GM12891 (cell line): ENCODE results near the gene MOB3C.

ENCODE experiments used
- POLR2AphosphoS5 ChIP-seq: IDR thresholded peaks from 2 replicates; pipeline ENCODE4 v1.6.1; 2011; ENCODE audit warnings: low read depth, low read length, control low read depth
- TAF1 ChIP-seq: IDR thresholded peaks from 2 replicates; pipeline ENCODE4 v1.6.1; 2011; ENCODE audit warnings: low read depth, low read length, control low read depth

- TF ChIP-seq TAF1: no peak
- no peak for TF ChIP-seq POLR2AphosphoS5
These were observed 17.3 kb downstream of the MOB3C start for GRCh38 chr1:46599059-46599970.
